AG09309 (cell line): ENCODE data around the gene PTER.

Source experiments
- DNase-seq: peaks from one replicate; pipeline ENCODE4 v3.0.0-alpha.2; 2010; ENCODE audit warnings: low read depth
- H3K4me3 ChIP-seq: 2 replicates; pipeline ENCODE4 v1.5.1; 2011; ENCODE audit warnings: mild to moderate bottlenecking, low read depth, low read length, moderate library complexity; ENCODE audit not compliant: control insufficient read depth
- TF ChIP-seq, protein P1 (sequence below): IDR thresholded peaks from 2 replicates; pipeline ENCODE4 v1.5.1; 2011; ENCODE audit warnings: mild to moderate bottlenecking, low read depth, low read length, inconsistent platforms; ENCODE audit not compliant: insufficient read depth, control insufficient read depth; ENCODE audit errors: missing control alignments

The PTER gene

GRCh38 chr10:16519908-16520861, 83.4 kb downstream of the PTER start:
- no peak for DNase-seq
- H3K4me3 ChIP-seq: no peak overlapping the region; the same call in 1 of the 2 replicates
- TF ChIP-seq, protein P1, sequence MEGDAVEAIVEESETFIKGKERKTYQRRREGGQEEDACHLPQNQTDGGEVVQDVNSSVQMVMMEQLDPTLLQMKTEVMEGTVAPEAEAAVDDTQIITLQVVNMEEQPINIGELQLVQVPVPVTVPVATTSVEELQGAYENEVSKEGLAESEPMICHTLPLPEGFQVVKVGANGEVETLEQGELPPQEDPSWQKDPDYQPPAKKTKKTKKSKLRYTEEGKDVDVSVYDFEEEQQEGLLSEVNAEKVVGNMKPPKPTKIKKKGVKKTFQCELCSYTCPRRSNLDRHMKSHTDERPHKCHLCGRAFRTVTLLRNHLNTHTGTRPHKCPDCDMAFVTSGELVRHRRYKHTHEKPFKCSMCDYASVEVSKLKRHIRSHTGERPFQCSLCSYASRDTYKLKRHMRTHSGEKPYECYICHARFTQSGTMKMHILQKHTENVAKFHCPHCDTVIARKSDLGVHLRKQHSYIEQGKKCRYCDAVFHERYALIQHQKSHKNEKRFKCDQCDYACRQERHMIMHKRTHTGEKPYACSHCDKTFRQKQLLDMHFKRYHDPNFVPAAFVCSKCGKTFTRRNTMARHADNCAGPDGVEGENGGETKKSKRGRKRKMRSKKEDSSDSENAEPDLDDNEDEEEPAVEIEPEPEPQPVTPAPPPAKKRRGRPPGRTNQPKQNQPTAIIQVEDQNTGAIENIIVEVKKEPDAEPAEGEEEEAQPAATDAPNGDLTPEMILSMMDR: no peak

- TF ChIP-seq, protein P1: peak; percentile 41
- DNase-seq: no peak
- peak overlapping the region; percentile 45 for H3K4me3 ChIP-seq
Measured at GRCh38 chr10:16520900-16521299, 84.1 kb downstream of the PTER start.

DNA sequence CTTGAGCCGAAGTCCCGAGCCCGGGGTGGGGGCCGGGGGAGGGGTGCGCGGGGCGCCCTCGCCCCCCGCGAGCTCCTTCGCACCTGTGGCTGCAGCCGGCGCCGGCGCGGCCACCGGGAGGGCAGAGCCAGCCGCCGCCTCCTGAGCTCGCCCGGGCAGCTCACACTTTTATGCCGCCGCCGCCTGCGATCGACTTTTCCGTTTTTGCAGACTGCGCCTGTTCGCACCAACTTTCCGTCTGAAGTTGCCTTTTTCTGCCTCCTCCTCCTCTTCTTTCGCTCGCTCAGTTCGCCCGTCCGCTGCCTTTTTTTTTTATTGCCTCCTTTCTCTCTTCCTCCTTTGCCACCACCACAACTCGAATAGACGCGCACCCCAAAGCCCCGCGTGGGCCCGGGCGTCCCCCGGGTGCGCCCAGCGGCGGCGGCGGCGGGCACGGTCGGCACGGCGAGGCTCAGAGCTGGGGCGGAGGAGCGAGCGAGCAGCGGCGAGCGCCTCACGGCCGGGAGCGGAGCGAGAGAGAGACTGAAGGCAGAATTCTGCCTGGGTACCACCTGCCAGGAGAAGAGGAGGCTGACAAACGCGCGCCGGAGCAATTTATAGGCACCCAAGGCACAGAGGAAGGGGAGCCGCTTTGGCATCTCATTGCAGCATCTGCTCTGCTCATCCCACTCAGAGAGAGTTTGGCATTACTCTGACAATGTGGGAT, 84.7 kb downstream of the PTER start, which contains the start of gene C1QL3:
Gene C1QL3 (minus strand): TSS at position 569 of the 706 bp plus-strand sequence. CDS start 814 bp downstream, outside the sequence.
- peak within 1 kb of the TSS; percentile 45 for H3K4me3 ChIP-seq
- no peak for DNase-seq
- TF ChIP-seq, protein P1: no peak

- TF ChIP-seq, protein P1: no peak
- no peak for DNase-seq
- H3K4me3 ChIP-seq: no peak overlapping the region
Measured at GRCh38 chr10:16527452-16527851, 90.6 kb downstream of the PTER start.

DNA sequence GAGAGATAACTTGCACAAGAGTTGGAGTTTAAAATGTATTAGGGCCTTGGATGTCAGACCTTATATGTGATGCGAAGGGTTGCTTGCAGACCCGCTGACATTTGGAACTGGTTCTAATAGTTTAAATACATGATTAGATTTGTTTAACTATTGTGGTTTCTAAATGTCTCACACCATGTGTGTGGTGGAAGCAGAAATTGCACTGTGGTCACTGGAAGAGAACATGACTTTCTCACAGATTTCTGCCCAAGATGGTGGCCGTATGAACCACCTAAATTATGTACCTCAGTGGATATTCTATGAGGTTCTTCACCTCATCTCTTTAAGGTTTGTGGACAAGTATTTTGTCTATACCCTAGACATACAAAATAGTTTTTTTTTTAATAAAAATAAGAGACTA, 93.0 kb downstream of the PTER start:
- no peak overlapping the region for H3K4me3 ChIP-seq
- no peak for DNase-seq
- TF ChIP-seq, protein P1: no peak

GRCh38 chr10:16536155-16536554, 99.3 kb downstream of the PTER start:
- DNase-seq: no peak
- TF ChIP-seq, protein P1: no peak
- H3K4me3 ChIP-seq: no peak overlapping the region
